Activated CD4-positive, alpha-beta T cell treated with anti-CD3 and anti-CD28 coated beads for 36 hours (primary cell): ENCODE results near the gene SPACA7. TPM values are rescaled to one million over a fixed set of nuclear protein-coding genes. Genes with fewer than 3 reads are reported as not detected.
"Not testable (repeated sequence)": the region's sequence is repeated elsewhere in the genome, so short reads cannot be mapped to it uniquely, and the experiment has no call there.

Experiments used
- ATAC-seq: fragments of 200-7000 bp; cut with Tn5 transposase; one replicate; pipeline ENCODE4 v1.10.0; 2021; ENCODE audit warnings: mild to moderate bottlenecking, moderate library complexity
- CTCF ChIA-PET: fragments of 350-600 bp; sonication (Branson Sonifier 250); formaldehyde crosslinking; loops from one replicate; lab custom pipeline; 2021; ENCODE audit warnings: antibody characterized with exemption; lab: Charles Lee
- POLR2A ChIA-PET: fragments of 350-600 bp; sonication (Branson Sonifier 250); formaldehyde crosslinking; loops from one replicate; lab custom pipeline; 2021; ENCODE audit warnings: antibody characterized with exemption, inconsistent platforms; lab: Charles Lee
- DNase-seq: peaks from one replicate; pipeline ENCODE4 v3.0.0-alpha.2; 2020
- H3K27ac Mint-ChIP-seq: one replicate; pipeline ENCODE4 v1.8.0; 2021; ENCODE audit warnings: mixed read lengths
- H3K27me3 Mint-ChIP-seq: one replicate; pipeline ENCODE4 v1.8.0; 2021; ENCODE audit warnings: mixed read lengths
- H3K36me3 Mint-ChIP-seq: one replicate; pipeline ENCODE4 v1.8.0; 2021; ENCODE audit warnings: low read depth, mixed read lengths
- H3K4me1 Mint-ChIP-seq: one replicate; pipeline ENCODE4 v1.8.0; 2021; ENCODE audit warnings: mixed read lengths
- H3K4me3 Mint-ChIP-seq: one replicate; pipeline ENCODE4 v1.8.0; 2021; ENCODE audit warnings: mild to moderate bottlenecking, moderate library complexity, mixed read lengths
- H3K9me3 Mint-ChIP-seq: one replicate; pipeline ENCODE4 v1.8.0; 2021; ENCODE audit warnings: low read depth, mixed read lengths
- intact Hi-C, 2 experiments: fragments of 100-400 bp; cut with DNase I in 1 of 2; cut with micrococcal nuclease in 1 of 2; formaldehyde crosslinking; loops; one replicate each; pipeline versions ENCODE4 v1.14.2 to v1.15.1; 2022 to 2024; cut with DNase I, micrococcal nuclease
- total RNA-seq, 2 experiments: library from RNA; stranded (reverse); gene quantifications; one replicate each; pipeline ENCODE4 v1.2.3, GENCODE V29; 2021

Gene SPACA7
- total RNA-seq, 2 experiments from 2014 or later = not detected

DNA sequence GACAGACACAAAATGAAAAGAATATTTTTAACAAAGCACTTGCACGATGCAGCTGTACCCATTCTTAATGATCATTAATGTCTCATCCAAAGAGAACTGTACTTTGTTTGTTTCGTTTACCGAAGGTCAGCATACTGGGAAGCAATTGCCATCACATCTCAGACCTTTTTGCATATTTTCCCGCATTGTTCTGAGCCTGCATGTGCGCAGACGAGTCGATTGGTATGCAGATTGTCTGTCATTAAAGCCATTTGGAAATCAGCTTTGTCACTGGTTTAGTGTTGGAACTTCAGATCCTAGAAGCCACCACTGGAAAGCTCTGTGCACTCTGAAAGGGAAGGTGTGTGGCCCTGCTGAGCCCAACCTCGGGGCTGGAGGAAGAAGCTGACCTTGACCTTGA, 15.6 kb downstream of the SPACA7 start:
- DNase-seq (no peak), ATAC-seq (no peak)
- Mint-ChIP-seq H3K4me3 (no peak overlapping the region), H3K36me3 (no peaks in the 10 kb centered on the region), H3K9me3 (no peaks in the 10 kb centered on the region), H3K27me3 (no peaks in the 10 kb centered on the region), H3K4me1 (no peaks in the 10 kb centered on the region), H3K27ac (no peak overlapping the region)
- intact Hi-C loops = no loop called here
- ChIA-PET CTCF (no interaction called here), POLR2A (no interaction called here)

DNA sequence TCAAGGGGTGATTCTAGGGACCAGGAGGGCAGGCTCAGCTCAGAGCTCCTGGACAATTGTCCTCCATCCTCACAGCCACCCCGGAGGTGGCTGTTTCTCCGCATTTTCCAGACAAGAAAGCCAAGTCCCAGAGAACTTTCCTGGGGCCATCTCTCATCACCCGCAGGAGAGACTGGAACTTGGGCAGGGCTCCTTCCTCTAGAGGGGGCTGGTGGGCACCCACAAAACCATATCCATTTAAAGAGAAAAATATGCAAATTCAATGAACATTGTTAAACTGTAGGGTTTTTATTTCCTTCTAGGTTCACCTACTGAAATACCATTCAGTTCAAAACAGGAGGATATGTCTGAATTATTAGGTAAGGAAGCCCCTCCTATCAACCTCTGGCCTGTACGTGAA, 16.6 kb downstream of the SPACA7 start:
- ChIA-PET CTCF (no interaction called here), POLR2A (no interaction called here)
- Mint-ChIP-seq H3K27ac (no peak overlapping the region), H3K4me1 (no peaks in the 10 kb centered on the region), H3K4me3 (no peak overlapping the region), H3K9me3 (no peaks in the 10 kb centered on the region), H3K27me3 (no peaks in the 10 kb centered on the region), H3K36me3 (no peaks in the 10 kb centered on the region)
- intact Hi-C loops = no loop called here
- ATAC-seq (no peak), DNase-seq (no peak)

DNA sequence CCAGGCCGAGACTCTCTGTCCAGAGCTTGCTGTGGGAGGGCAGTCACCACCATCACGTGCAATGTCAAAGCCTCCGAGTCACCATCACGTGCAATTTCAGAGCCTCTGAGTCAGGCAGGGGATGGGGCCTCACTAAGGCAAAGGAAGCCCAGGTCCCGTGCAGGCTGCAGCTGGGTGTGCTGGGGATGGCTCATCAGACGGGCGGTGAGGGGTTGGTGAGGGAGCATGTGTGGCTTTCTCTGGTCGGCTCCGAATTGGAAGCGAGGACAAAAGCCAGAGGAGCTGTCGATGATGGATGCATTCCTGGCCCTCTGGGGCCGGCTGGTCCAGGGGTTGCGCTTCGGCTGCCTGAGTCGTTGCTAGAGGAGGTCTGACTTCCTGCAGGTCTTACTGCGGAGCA, 18.9 kb downstream of the SPACA7 start:
- CTCF ChIA-PET, H3K9me3 Mint-ChIP-seq: not testable (repeated sequence)
- ATAC-seq = peak; percentile 74

DNA sequence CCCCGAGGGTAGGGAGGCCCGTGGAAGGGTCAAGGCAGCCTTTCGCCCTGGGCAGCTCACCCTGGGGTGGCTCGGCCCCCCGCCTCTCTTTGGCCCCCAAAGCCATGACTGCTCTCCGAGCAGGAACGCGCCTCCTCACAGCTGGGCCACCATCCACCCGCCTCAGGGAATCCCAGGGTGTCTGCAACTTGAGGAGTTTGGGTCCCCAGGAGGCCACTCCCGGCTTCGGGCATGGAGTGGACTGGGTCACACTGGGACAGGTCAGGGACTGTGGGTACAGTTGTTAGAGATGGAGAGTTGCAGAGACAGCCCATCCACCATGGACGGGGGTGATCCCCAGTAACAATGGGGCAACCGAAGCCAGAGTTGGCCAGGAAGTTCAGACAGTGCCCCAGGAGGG, 19.8 kb downstream of the SPACA7 start:
- H3K4me1 Mint-ChIP-seq, H3K36me3 Mint-ChIP-seq, H3K27me3 Mint-ChIP-seq, H3K4me3 Mint-ChIP-seq, H3K9me3 Mint-ChIP-seq, intact Hi-C loops, CTCF ChIA-PET, ATAC-seq, DNase-seq, POLR2A ChIA-PET, H3K27ac Mint-ChIP-seq: not testable (repeated sequence)

More for the DNA sequence above, 18.9 kb downstream of the SPACA7 start:
- DNase-seq, H3K36me3 Mint-ChIP-seq, H3K4me1 Mint-ChIP-seq, POLR2A ChIA-PET, H3K27ac Mint-ChIP-seq, H3K27me3 Mint-ChIP-seq, intact Hi-C loops, H3K4me3 Mint-ChIP-seq: not testable (repeated sequence)

DNA sequence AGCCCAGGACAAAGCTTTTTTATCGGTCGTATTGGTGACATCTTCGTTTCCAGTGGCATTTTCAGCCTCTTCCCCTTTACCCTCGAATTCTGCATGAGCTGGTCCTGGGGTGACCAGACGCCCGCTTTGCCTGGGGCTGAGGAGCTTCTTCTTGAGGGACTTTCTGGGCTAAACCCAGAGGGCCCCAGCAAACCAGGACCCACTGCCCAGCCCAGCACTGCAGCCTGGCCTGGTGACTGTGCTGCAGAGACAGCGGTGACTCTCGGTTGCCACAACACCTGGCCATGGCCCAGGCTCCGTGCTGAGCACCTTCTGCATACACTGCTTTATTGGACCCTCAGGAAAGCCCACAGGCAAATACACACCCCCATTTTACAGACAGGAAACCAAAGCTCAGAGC, 21.0 kb downstream of the SPACA7 start:
- Mint-ChIP-seq H3K27ac (no peak overlapping the region), H3K4me3 (no peak overlapping the region), H3K36me3 (no peaks in the 10 kb centered on the region), H3K27me3 (peaks cover 7% of the 10 kb centered on the region), H3K4me1 (no peaks in the 10 kb centered on the region), H3K9me3 (peaks cover 5% of the 10 kb centered on the region)
- DNase-seq (no peak), ATAC-seq (no peak)
- CTCF ChIA-PET = no interaction called here
- POLR2A ChIA-PET = no interaction called here
- intact Hi-C loops = no loop called here

DNA sequence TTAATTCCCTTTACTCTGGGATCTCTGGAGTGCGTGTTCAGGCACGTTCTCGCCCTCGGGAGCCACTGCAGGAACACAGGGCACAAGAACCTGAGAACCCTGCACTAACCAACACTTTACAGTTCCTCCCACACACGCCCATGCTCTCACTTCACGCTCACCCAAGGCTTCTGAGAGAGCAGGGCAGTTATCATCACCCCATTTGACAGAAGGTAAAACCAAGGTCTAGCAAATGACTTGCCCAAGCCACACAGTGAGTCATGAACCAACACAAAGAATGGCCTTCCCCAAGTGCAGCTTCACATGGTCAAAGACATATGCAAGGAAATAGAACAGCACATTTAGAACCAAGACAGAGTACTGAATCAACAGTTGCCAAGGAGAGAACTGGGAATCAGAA, 22.2 kb downstream of the SPACA7 start:
- POLR2A ChIA-PET, intact Hi-C loops, DNase-seq, CTCF ChIA-PET, H3K9me3 Mint-ChIP-seq, H3K4me1 Mint-ChIP-seq, H3K27ac Mint-ChIP-seq, H3K36me3 Mint-ChIP-seq, H3K4me3 Mint-ChIP-seq: not testable (repeated sequence)
- peak; percentile 80 for ATAC-seq
- peaks cover 11% of the 10 kb centered on the region for H3K27me3 Mint-ChIP-seq

DNA sequence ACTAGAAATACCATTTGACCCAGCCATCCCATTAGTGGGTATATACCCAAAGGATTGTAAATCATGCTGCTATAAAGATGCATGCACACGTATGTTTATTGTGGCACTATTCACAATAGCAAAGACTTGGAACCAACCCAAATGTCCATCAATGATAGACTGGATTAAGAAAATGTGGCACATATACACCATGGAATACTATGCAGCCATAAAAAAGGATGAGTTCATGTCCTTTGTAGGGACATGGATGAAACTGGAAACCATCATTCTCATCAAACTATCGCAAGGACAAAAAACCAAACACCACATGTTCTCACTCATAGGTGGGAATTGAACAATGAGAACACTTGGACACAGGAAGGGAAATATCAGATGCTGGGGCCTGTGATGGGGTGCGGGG, 33.7 kb downstream of the SPACA7 start:
- POLR2A ChIA-PET, ATAC-seq, H3K27ac Mint-ChIP-seq, CTCF ChIA-PET, intact Hi-C loops, H3K36me3 Mint-ChIP-seq, H3K4me3 Mint-ChIP-seq, H3K27me3 Mint-ChIP-seq, DNase-seq, H3K4me1 Mint-ChIP-seq: not testable (repeated sequence)
- H3K9me3 Mint-ChIP-seq = peaks cover 14% of the 10 kb centered on the region

DNA sequence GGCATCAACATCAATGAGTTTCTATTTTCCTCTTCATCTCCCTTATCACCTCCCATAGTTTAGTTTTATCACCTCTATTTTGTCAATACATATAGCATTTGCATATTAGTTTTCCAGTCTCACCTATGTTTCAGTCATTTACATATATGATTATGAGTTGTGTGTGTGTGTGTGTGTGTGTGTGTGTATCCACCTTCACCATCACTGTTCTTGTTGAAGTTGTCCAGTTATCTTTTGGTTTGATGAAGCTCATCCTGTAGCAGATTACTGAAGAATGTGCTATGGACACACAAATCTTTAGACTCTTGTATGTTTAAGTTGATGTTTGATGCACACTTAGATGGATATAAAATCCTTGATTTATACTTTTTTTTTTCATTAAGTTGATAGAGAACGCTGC, 40.5 kb downstream of the SPACA7 start:
- no peak overlapping the region for H3K4me3 Mint-ChIP-seq

DNA sequence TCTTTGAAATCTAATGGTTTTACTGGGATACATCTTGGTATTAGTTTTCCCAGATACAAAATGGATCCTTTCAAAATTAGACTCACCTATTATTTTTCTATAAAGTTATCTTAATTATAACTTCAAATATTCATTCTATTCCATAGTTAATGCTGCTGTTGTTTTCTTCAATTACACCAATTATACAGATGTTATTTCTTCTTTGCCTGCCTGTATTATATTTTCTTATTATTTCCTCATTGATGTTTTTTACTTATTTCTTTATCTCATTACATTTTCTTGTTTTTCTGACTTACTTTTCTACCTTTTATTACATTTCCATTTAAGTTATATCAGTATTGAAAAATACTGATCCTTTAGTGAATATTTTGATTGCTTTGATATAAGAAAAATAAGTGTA, 40.9 kb downstream of the SPACA7 start:
- ATAC-seq (no peak), DNase-seq (no peak)
- intact Hi-C loops = no loop called here
- Mint-ChIP-seq H3K9me3 (peaks cover 42% of the 10 kb centered on the region), H3K4me1 (no peaks in the 10 kb centered on the region), H3K36me3 (peaks cover 5% of the 10 kb centered on the region), H3K4me3 (no peak overlapping the region), H3K27me3 (peaks cover 8% of the 10 kb centered on the region), H3K27ac (no peak overlapping the region)
- ChIA-PET POLR2A (no interaction called here), CTCF (no interaction called here)

More for the DNA sequence above, 40.5 kb downstream of the SPACA7 start:
- ChIA-PET POLR2A (no interaction called here), CTCF (no interaction called here)
- Mint-ChIP-seq H3K27me3 (peaks cover 8% of the 10 kb centered on the region), H3K9me3 (peaks cover 40% of the 10 kb centered on the region), H3K36me3 (peaks cover 5% of the 10 kb centered on the region), H3K4me1 (no peaks in the 10 kb centered on the region), H3K27ac (no peak overlapping the region)
- ATAC-seq (no peak), DNase-seq (no peak)
- intact Hi-C loops = no loop called here

DNA sequence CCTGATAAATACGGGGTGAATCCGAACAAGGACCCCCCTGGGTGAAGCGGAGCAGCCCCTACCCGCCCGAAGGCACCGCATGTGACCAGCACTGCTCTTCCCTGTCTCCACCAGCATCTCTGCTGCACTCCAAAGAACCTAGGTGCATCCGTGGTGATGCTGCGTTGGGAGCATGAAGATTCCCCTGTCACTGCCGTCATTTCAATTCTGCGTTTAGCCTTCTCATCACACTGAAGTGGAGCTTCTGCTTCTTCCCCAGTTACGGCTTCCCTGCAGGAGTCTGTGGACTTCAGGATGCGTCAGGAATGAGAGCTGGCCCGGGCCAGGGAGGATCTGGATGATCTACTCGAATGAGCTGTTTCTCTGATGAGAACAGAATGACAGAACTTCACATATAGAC, 47.9 kb downstream of the SPACA7 start:
- intact Hi-C loops = no loop called here
- H3K27me3 Mint-ChIP-seq = peaks cover 2% of the 10 kb centered on the region
- H3K4me3 Mint-ChIP-seq = no peak overlapping the region
- ChIA-PET CTCF (no interaction called here), POLR2A (no interaction called here)
- no peak for ATAC-seq
- H3K4me1 Mint-ChIP-seq = no peaks in the 10 kb centered on the region
- no peak for DNase-seq
- H3K36me3 Mint-ChIP-seq = peaks cover 2% of the 10 kb centered on the region
- no peak overlapping the region for H3K27ac Mint-ChIP-seq
- peaks cover 30% of the 10 kb centered on the region for H3K9me3 Mint-ChIP-seq

DNA sequence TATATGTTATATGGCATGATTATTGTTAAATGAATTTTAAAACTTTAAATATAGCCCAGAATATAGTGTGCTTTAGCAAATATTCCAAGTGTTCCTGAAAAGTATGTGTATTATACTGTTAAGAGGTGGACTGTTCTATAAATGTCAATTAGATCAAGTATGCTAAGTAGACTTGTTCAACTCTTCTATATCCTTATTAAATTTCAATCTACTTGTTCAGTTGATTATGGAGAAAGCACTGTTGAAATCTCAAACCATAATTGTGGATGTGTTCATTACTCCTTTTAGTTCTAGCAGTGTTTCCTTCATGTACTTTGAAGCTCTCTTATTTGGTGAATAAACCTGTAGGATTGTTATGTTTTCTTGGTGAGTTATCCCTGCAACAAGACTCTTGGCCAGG, 52.5 kb downstream of the SPACA7 start:
- Mint-ChIP-seq H3K9me3 (peaks cover 4% of the 10 kb centered on the region), H3K4me1 (no peaks in the 10 kb centered on the region), H3K36me3 (no peaks in the 10 kb centered on the region), H3K4me3 (no peak overlapping the region), H3K27me3 (peaks cover 4% of the 10 kb centered on the region), H3K27ac (no peak overlapping the region)
- POLR2A ChIA-PET = no interaction called here
- ATAC-seq = no peak
- DNase-seq = no peak
- intact Hi-C loops = no loop called here
- CTCF ChIA-PET = no interaction called here

DNA sequence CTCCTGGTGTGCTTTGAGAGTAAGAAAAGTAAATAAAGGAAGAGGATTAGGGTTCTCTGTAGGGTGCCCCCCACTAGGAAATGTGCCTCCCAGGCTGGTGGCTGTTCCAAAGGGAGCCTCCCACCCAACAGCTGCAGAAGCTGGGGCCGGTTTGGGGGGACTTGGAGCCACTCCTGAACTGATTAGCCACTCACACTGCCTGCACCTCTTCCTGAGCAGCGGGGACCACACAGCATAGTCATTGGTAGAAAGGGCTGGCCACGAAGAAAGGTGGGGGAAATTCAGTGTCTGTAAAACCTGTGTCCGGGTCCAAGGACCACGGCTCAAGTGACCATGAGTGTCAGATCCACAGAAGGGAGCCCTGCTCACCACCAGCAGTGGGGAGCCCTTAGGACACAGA, 55.6 kb downstream of the SPACA7 start:
- CTCF ChIA-PET = no interaction called here
- POLR2A ChIA-PET = no interaction called here
- intact Hi-C loops = no loop called here
- peaks cover 1% of the 10 kb centered on the region for H3K9me3 Mint-ChIP-seq
- H3K36me3 Mint-ChIP-seq = no peaks in the 10 kb centered on the region
- DNase-seq (no peak), ATAC-seq (no peak)
- H3K4me1 Mint-ChIP-seq = no peaks in the 10 kb centered on the region
- no peak overlapping the region for H3K4me3 Mint-ChIP-seq
- no peak overlapping the region for H3K27ac Mint-ChIP-seq
- H3K27me3 Mint-ChIP-seq = peaks cover 7% of the 10 kb centered on the region

DNA sequence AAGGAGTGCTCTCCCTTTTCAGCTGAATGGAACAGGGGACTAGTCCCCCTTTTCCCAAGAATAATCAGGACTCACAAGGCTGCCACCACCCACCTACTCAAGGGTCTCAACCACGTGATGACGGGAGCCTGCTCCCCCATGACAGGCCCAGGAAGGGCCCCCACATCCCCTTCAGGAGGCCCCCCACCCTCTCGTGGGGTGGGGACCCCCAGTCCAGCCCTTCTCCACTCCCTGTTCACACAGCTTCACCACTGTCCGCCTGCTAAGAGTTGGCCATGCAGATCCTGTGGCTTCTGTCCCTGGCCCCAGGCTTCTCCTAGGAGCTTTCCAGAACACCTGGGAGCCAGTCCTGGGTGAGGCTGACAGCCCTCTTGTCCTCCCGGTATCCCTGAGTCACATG, 56.6 kb downstream of the SPACA7 start:
- POLR2A ChIA-PET = not testable (repeated sequence)

More for the DNA sequence above, 56.6 kb downstream of the SPACA7 start:
- H3K27ac Mint-ChIP-seq, intact Hi-C loops, H3K4me3 Mint-ChIP-seq, H3K27me3 Mint-ChIP-seq, H3K9me3 Mint-ChIP-seq, H3K36me3 Mint-ChIP-seq, H3K4me1 Mint-ChIP-seq, DNase-seq, ATAC-seq: not testable (repeated sequence)
- CTCF ChIA-PET = interaction anchor here (0.6 kb wide), 1 partner anchor 892 kb away, joined by 3 read pairs; no protein-coding TSS in a partner anchor
